Measurements from ENCODE around the gene TRIM15. TPM values are rescaled to one million over a fixed set of nuclear protein-coding genes. Genes with fewer than 3 reads are reported as not detected.

TRIM15 gene
- total RNA-seq, 1 experiment from 2014 or later: 0.20 TPM

- Mint-ChIP-seq H3K36me3 (ENCODE audit: insufficient read depth in 1 of 3, low read depth in 3 of 3) (no peaks in the 10 kb centered on the region), H3K27me3 (ENCODE audit: low read depth) (peaks cover 62% of the 10 kb centered on the region), H3K4me1 (no peaks in the 10 kb centered on the region), H3K9me3 (no peaks in the 10 kb centered on the region), H3K4me3 (no peak overlapping the region), H3K27ac (no peak overlapping the region)
- Histone ChIP-seq H3K23me2 (ENCODE audit: insufficient read length, low read depth, low read length, poor library complexity, severe bottlenecking) (no peaks in the 10 kb centered on the region), H3K9me3 (ENCODE audit: control insufficient read depth, low read depth, low read length) (no peaks in the 10 kb centered on the region), H3K18ac (ENCODE audit: insufficient read length, low read depth, low read length) (no peak overlapping the region), H3K79me1 (ENCODE audit: insufficient read depth, low read depth, low read length, poor library complexity, severe bottlenecking) (no peaks in the 10 kb centered on the region), H3T11ph (ENCODE audit: low read length) (no peak overlapping the region), H2BK20ac (ENCODE audit: low read depth, low read length, poor library complexity, severe bottlenecking) (no peak overlapping the region), H3K4me2 (ENCODE audit: insufficient read depth, insufficient read length, low read length) (no peak overlapping the region), H2AFZ (ENCODE audit: low read length) (no peak overlapping the region), H3K4ac (ENCODE audit: low read depth, low read length) (no peak overlapping the region), H2AK5ac (ENCODE audit: insufficient read length, low read length) (no peak overlapping the region), H4K20me1 (ENCODE audit: control insufficient read depth, insufficient read depth, insufficient read length) (no peaks in the 10 kb centered on the region), H3K27me3 (ENCODE audit: insufficient read depth, low read length) (no peaks in the 10 kb centered on the region), H2BK12ac (ENCODE audit: insufficient read length, low read depth, low read length) (no peak overlapping the region), H4K8ac (replicated peaks; ENCODE audit: insufficient read length, low read depth, low read length) (no peak overlapping the region), H3K79me2 (ENCODE audit: insufficient read depth, low read length) (no peaks in the 10 kb centered on the region), H3K27ac (ENCODE audit: insufficient read length, low read depth, low read length) (no peak overlapping the region), H4K91ac (ENCODE audit: insufficient read length, low read depth, low read length) (no peak overlapping the region), H2BK15ac (ENCODE audit: low read depth, low read length) (no peak overlapping the region), H3K4me1 (ENCODE audit: insufficient read depth, low read length) (peaks cover under 1% of the 10 kb centered on the region; the same call in 1 of the 2 replicates), H3K56ac (ENCODE audit: insufficient read length, low read depth, low read length) (no peak overlapping the region), H2BK5ac (ENCODE audit: insufficient read length, low read length) (no peak overlapping the region), H3K14ac (ENCODE audit: insufficient read depth, low read length) (no peak overlapping the region), H3K23ac (ENCODE audit: insufficient read length, low read depth, low read length) (no peak overlapping the region), H2BK120ac (ENCODE audit: low read depth, low read length, poor library complexity, severe bottlenecking) (no peak overlapping the region), H3K9ac (ENCODE audit: extremely low read depth, insufficient read length, low read length) (no peak overlapping the region), H4K5ac (ENCODE audit: insufficient read length, low read depth, low read length) (no peak overlapping the region)
- DNase-seq: no peak
- no CpG with 5 or more reads among the region's 2 CpGs for WGBS (ENCODE audit: extremely low coverage, insufficient read length, low lambda C conversion rate)
- TF ChIP-seq CTCF (conservative IDR thresholded peaks at IDR 0.05): no peak
Measured at GRCh38 chr6:30157999-30158398, 5.3 kb upstream of the TRIM15 start.

All from H9 (cell line).